MM.1S (cell line): ENCODE results near the gene MXI1.
A peak's percentile ranks its signal among the peaks of the same experiment; 100 is the strongest.

ENCODE experiments used
- DNase-seq: peaks from one replicate; pipeline ENCODE4 v3.0.0-alpha.2; 2015
- H2AFZ ChIP-seq: fragments of 300-600 bp; sonication (generic); 2 replicates; pipeline ENCODE4 v1.6.0; 2016; ENCODE audit warnings: antibody characterized with exemption, low read length
- H3F3A ChIP-seq: fragments of 300-600 bp; sonication (generic); 2 replicates; pipeline ENCODE4 v1.6.1; 2016; ENCODE audit warnings: mild to moderate bottlenecking, antibody characterized with exemption, low read length, moderate library complexity, mixed read lengths; ENCODE audit not compliant: insufficient read depth
- H3K27ac ChIP-seq: fragments of 300-600 bp; sonication (generic); 2 replicates; pipeline ENCODE4 v1.5.1; 2016; ENCODE audit warnings: mild to moderate bottlenecking, low read length
- H3K27me3 ChIP-seq: fragments of 300-600 bp; sonication (generic); replicated peaks from 2 replicates; pipeline ENCODE4 v1.6.0; 2016; ENCODE audit warnings: low read length; ENCODE audit not compliant: insufficient read depth
- H3K36me3 ChIP-seq: fragments of 300-600 bp; sonication (generic); replicated peaks from 2 replicates; pipeline ENCODE4 v1.6.1; 2016; ENCODE audit warnings: mild to moderate bottlenecking, low read length, mixed read lengths; ENCODE audit not compliant: insufficient read depth
- H3K4me1 ChIP-seq: fragments of 300-600 bp; sonication (generic); 2 replicates; pipeline ENCODE4 v1.6.1; 2016; ENCODE audit warnings: low read length, mixed read lengths
- H3K4me2 ChIP-seq: fragments of 300-600 bp; sonication (generic); 2 replicates; pipeline ENCODE4 v1.6.0; 2016; ENCODE audit warnings: low read depth, low read length
- H3K4me3 ChIP-seq: fragments of 300-600 bp; sonication (generic); 2 replicates; pipeline ENCODE4 v1.5.1; 2016; ENCODE audit warnings: low read length, mixed read lengths
- H3K79me2 ChIP-seq: fragments of 300-600 bp; sonication (generic); 2 replicates; pipeline ENCODE4 v1.6.1; 2016; ENCODE audit warnings: mixed run types, low read length, mixed read lengths
- H3K9ac ChIP-seq: fragments of 300-600 bp; sonication (generic); 2 replicates; pipeline ENCODE4 v1.6.1; 2016; ENCODE audit warnings: low read length, mixed read lengths
- H3K9me2 ChIP-seq: fragments of 300-600 bp; sonication (generic); replicated peaks from 2 replicates; pipeline ENCODE4 v1.6.1; 2016; ENCODE audit warnings: mild to moderate bottlenecking, low read length, mixed read lengths; ENCODE audit not compliant: insufficient read depth
- H3K9me3 ChIP-seq: fragments of 300-600 bp; sonication (generic); replicated peaks from 2 replicates; pipeline ENCODE4 v1.6.1; 2016; ENCODE audit warnings: mild to moderate bottlenecking, low read length, mixed read lengths; ENCODE audit not compliant: insufficient read depth
- H4K20me1 ChIP-seq: fragments of 300-600 bp; sonication (generic); 2 replicates; pipeline ENCODE4 v1.6.1; 2016; ENCODE audit warnings: mild to moderate bottlenecking, low read length, moderate library complexity, mixed read lengths; ENCODE audit not compliant: insufficient read depth
- CTCF ChIP-seq: fragments of 300-600 bp; sonication (generic); IDR thresholded peaks from 2 replicates; pipeline ENCODE4 v1.5.1; 2016; ENCODE audit warnings: antibody characterized with exemption, low read length, mixed read lengths
- EZH2 ChIP-seq: fragments of 300-600 bp; sonication (generic); optimal IDR thresholded peaks from 2 replicates; pipeline ENCODE3; 2017; ENCODE audit warnings: low read depth, mild to moderate bottlenecking, antibody characterized with exemption, low read length, mixed read lengths
- EZH2phosphoT487 ChIP-seq: fragments of 300-600 bp; sonication (generic); IDR thresholded peaks from 2 replicates; pipeline ENCODE4 v1.6.1; 2018; ENCODE audit warnings: antibody characterized with exemption, low read length

The MXI1 gene

GRCh38 chr10:110221721-110222261 is 14.4 kb downstream of the MXI1 start:
- no peaks in the 10 kb centered on the region for H3K36me3 ChIP-seq
- peak; percentile 81 for DNase-seq
- no peaks in the 10 kb centered on the region for H3K9me3 ChIP-seq
- H3K4me1 ChIP-seq: peaks cover 24% of the 10 kb centered on the region
- H4K20me1 ChIP-seq: no peaks in the 10 kb centered on the region
- no peaks in the 10 kb centered on the region for H3K27me3 ChIP-seq
- no peaks in the 10 kb centered on the region for H3K9me2 ChIP-seq
- H3K4me3 ChIP-seq: peak overlapping the region; percentile 29
- H3K4me2 ChIP-seq: peak overlapping the region; percentile 42
- peak overlapping the region; percentile 22; the same call in 1 of the 2 replicates for H2AFZ ChIP-seq
- H3K9ac ChIP-seq: peak overlapping the region; percentile 5; the same call in 1 of the 2 replicates
- TF ChIP-seq CTCF (peak; percentile 25), EZH2 (no peak)
- H3K27ac ChIP-seq: peak overlapping the region; percentile 51; the same call in 1 of the 2 replicates
- H3K79me2 ChIP-seq: peaks cover 27% of the 10 kb centered on the region; the same call in 1 of the 2 replicates
- peaks cover 20% of the 10 kb centered on the region; the same call in 1 of the 2 replicates for H3F3A ChIP-seq

GRCh38 chr10:110222641-110223297 is 15.4 kb downstream of the MXI1 start:
- DNase-seq: no peak
- Histone ChIP-seq H3K27ac (no peak overlapping the region; the same call in 1 of the 2 replicates), H3K9ac (no peak overlapping the region; the same call in 1 of the 2 replicates), H3K9me3 (no peaks in the 10 kb centered on the region), H3K4me3 (no peak overlapping the region), H3K4me2 (peak overlapping the region; percentile 42), H3K9me2 (no peaks in the 10 kb centered on the region), H4K20me1 (no peaks in the 10 kb centered on the region), H3K36me3 (no peaks in the 10 kb centered on the region), H3K4me1 (peaks cover 24% of the 10 kb centered on the region), H3K79me2 (peaks cover 18% of the 10 kb centered on the region; the same call in 1 of the 2 replicates), H3K27me3 (no peaks in the 10 kb centered on the region), H2AFZ (no peak overlapping the region), H3F3A (peaks cover 25% of the 10 kb centered on the region)
- TF ChIP-seq CTCF (no peak), EZH2 (no peak), EZH2phosphoT487 (no peak)

- Histone ChIP-seq H3K27ac (no peak overlapping the region), H3K9ac (no peak overlapping the region), H3K9me3 (no peaks in the 10 kb centered on the region), H3K27me3 (no peaks in the 10 kb centered on the region), H3F3A (peaks cover 29% of the 10 kb centered on the region), H3K4me1 (peaks cover 24% of the 10 kb centered on the region), H3K4me3 (no peak overlapping the region), H2AFZ (no peak overlapping the region), H3K36me3 (no peaks in the 10 kb centered on the region), H3K4me2 (no peak overlapping the region), H3K79me2 (peaks cover 14% of the 10 kb centered on the region; the same call in 1 of the 2 replicates), H4K20me1 (no peaks in the 10 kb centered on the region), H3K9me2 (no peaks in the 10 kb centered on the region)
- TF ChIP-seq EZH2phosphoT487 (no peak), EZH2 (no peak), CTCF (no peak)
- no peak for DNase-seq
Observed at GRCh38 chr10:110223298-110223925, 16.0 kb downstream of the MXI1 start.
